Caco-2 (cell line): Measurements from ENCODE around the gene CHST2. TPM values are rescaled to one million over a fixed set of nuclear protein-coding genes. Genes with fewer than 3 reads are reported as not detected.

Experiments
- BruUV-seq: library from RNA; stranded (reverse); fragments of 400-500 nt; replicated peaks from 2 replicates; lab custom pipeline; 2021; lab: Mats Ljungman, UMichigan
- CTCF ChIA-PET: fragments of 300-600 bp; sonication (Branson Sonifier 250); formaldehyde crosslinking; loops from one replicate; lab custom pipeline; 2022; ENCODE audit warnings: antibody characterized with exemption; lab: Charles Lee
- POLR2A ChIA-PET: fragments of 300-600 bp; sonication (Branson Sonifier 250); formaldehyde crosslinking; loops from one replicate; lab custom pipeline; 2022; ENCODE audit warnings: antibody characterized with exemption; lab: Charles Lee
- DNase-seq, 2 experiments: peaks; one replicate each; pipeline versions ENCODE4 v3.0.0 to v3.0.0-alpha.2; 2020 to 2022
- H3K27me3 ChIP-seq: replicated peaks from 2 replicates; pipeline ENCODE4 v1.6.0; 2011; ENCODE audit warnings: low read length; ENCODE audit not compliant: control insufficient read depth, insufficient read depth
- H3K36me3 ChIP-seq: 2 replicates; pipeline ENCODE4 v1.5.1; 2011; ENCODE audit warnings: low read length; ENCODE audit not compliant: control insufficient read depth, insufficient read depth
- H3K4me1 ChIP-seq: fragments of 250-450 bp; sonication (Bioruptor Pico); 2 replicates; pipeline ENCODE4 v1.5.1; 2020; ENCODE audit warnings: mild to moderate bottlenecking
- H3K4me3 ChIP-seq: 2 replicates; pipeline ENCODE4 v1.5.1; 2011; ENCODE audit warnings: low read depth, mild to moderate bottlenecking, control low read depth, low read length
- H3K9me3 ChIP-seq: fragments of 250-450 bp; sonication (Bioruptor Pico); 2 replicates; pipeline ENCODE4 v1.5.1; 2020; ENCODE audit warnings: mild to moderate bottlenecking, moderate library complexity
- H3K27ac Mint-ChIP-seq: one replicate; pipeline ENCODE4 v1.8.0; 2022; ENCODE audit warnings: mixed read lengths; ENCODE audit not compliant: unreplicated experiment
- H3K27me3 Mint-ChIP-seq: one replicate; pipeline ENCODE4 v1.8.0; 2022; ENCODE audit warnings: mixed read lengths; ENCODE audit not compliant: insufficient read depth, unreplicated experiment
- H3K36me3 Mint-ChIP-seq: one replicate; pipeline ENCODE4 v1.8.0; 2022; ENCODE audit warnings: mild to moderate bottlenecking, mixed read lengths; ENCODE audit not compliant: insufficient read depth, unreplicated experiment
- H3K4me1 Mint-ChIP-seq: one replicate; pipeline ENCODE4 v1.8.0; 2022; ENCODE audit warnings: low read depth, mixed read lengths; ENCODE audit not compliant: unreplicated experiment
- H3K4me3 Mint-ChIP-seq: one replicate; pipeline ENCODE4 v1.8.0; 2022; ENCODE audit warnings: mild to moderate bottlenecking, moderate library complexity, mixed read lengths; ENCODE audit not compliant: unreplicated experiment
- H3K9me3 Mint-ChIP-seq: one replicate; pipeline ENCODE4 v1.8.0; 2022; ENCODE audit warnings: mixed read lengths; ENCODE audit not compliant: unreplicated experiment
- intact Hi-C: fragments of 100-400 bp; cut with micrococcal nuclease; formaldehyde crosslinking; loops from one replicate; pipeline ENCODE4 v1.10.0; 2022; ENCODE audit not compliant: unreplicated experiment
- total RNA-seq: library from RNA; stranded (reverse); gene quantifications from 2 replicates; pipeline ENCODE4 v1.2.3, GENCODE V29; 2022
- TF ChIP-seq, protein P1 (sequence below), 2 experiments: fragments of 200-600 bp in 1 of 2; IDR thresholded peaks; 1 replicate in 1 of 2; 2 replicates in 1 of 2; pipeline versions ENCODE4 v1.5.1 to v1.8.0; 2011 to 2022; ENCODE audit warnings: antibody characterized with exemption in 1 of 2, control low read depth in 1 of 2, inconsistent platforms in 1 of 2, low read depth in 1 of 2, low read length in 1 of 2, mild to moderate bottlenecking in 1 of 2, moderate library complexity in 1 of 2; ENCODE audit not compliant: insufficient read depth in 1 of 2, severe bottlenecking in 1 of 2, unreplicated experiment in 1 of 2

CHST2 gene
- total RNA-seq, 1 experiment from 2014 or later = not detected

- no peak for DNase-seq
- Mint-ChIP-seq H3K4me1 (no peaks in the 10 kb centered on the region), H3K27me3 (peaks cover 14% of the 10 kb centered on the region), H3K27ac (no peak overlapping the region), H3K9me3 (no peaks in the 10 kb centered on the region), H3K36me3 (no peaks in the 10 kb centered on the region), H3K4me3 (no peak overlapping the region)
- Histone ChIP-seq H3K27me3 (no peaks in the 10 kb centered on the region), H3K4me3 (no peak overlapping the region), H3K9me3 (no peaks in the 10 kb centered on the region), H3K36me3 (no peaks in the 10 kb centered on the region), H3K4me1 (no peaks in the 10 kb centered on the region)
- BruUV-seq = no TSS peak
- ChIA-PET CTCF (no interaction called here), POLR2A (no interaction called here)
- TF ChIP-seq, protein P1, sequence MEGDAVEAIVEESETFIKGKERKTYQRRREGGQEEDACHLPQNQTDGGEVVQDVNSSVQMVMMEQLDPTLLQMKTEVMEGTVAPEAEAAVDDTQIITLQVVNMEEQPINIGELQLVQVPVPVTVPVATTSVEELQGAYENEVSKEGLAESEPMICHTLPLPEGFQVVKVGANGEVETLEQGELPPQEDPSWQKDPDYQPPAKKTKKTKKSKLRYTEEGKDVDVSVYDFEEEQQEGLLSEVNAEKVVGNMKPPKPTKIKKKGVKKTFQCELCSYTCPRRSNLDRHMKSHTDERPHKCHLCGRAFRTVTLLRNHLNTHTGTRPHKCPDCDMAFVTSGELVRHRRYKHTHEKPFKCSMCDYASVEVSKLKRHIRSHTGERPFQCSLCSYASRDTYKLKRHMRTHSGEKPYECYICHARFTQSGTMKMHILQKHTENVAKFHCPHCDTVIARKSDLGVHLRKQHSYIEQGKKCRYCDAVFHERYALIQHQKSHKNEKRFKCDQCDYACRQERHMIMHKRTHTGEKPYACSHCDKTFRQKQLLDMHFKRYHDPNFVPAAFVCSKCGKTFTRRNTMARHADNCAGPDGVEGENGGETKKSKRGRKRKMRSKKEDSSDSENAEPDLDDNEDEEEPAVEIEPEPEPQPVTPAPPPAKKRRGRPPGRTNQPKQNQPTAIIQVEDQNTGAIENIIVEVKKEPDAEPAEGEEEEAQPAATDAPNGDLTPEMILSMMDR (IDR thresholded peaks at IDR 0.05; ENCODE audit: insufficient read depth in 1 of 2, low read depth in 1 of 2, low read length in 1 of 2, severe bottlenecking in 1 of 2, unreplicated experiment in 1 of 2) = no peak
- intact Hi-C loops = no loop called here
These were observed 14.9 kb downstream of the CHST2 start for GRCh38 chr3:143134471-143134870.

DNA sequence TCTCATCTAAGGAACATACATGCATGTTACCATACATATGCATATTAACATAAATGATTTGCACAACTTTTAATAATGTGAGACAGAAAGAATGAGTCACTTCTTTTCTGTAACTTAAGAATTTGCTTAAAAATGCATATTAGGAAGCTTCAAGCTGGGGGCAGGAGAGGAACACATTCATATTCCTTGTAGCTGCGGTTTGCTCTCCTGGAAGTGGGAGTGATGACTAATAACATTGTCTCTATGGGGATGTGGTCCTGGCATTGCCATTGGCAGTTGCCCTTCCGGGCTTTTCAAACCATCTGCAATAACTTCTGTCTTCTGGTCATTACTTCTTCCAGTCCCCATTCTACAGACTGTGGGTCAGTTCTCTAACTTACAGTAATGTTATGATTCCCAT lies 15.6 kb downstream of the CHST2 start:
- DNase-seq = no peak
- POLR2A ChIA-PET = no interaction called here

DNA sequence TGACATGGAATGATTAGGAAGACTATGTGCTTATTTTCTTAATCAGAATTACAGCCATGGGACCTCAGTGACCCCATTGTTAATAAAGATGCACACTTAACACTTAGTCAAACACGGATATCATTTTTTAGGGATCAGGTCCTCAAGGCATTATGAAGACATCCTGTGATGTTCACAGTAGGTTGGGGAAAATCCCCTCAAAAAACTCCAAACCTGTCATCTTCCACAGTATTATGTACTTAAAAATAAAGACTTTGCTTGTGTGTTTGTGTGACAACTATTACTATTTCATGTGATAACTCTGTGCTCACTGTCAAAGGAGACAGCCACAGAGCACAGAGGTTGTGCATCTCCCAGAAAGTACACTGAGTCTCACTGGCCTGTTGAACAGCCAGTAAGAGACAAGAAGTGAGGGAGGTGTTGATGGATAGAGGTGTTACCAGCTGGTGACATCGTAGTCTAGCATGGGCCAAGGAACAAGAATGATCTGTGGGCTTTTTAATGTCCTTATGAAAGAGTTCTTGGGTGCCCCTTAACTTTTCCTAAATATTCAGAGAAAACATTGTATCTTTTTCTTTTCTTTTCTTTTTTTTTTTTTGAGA lies 18.0 kb downstream of the CHST2 start:
- Histone ChIP-seq H3K27me3 (no peaks in the 10 kb centered on the region), H3K9me3 (no peaks in the 10 kb centered on the region), H3K36me3 (no peaks in the 10 kb centered on the region), H3K4me1 (no peaks in the 10 kb centered on the region), H3K4me3 (no peak overlapping the region)
- Mint-ChIP-seq H3K27ac (no peak overlapping the region), H3K4me3 (no peak overlapping the region), H3K9me3 (no peaks in the 10 kb centered on the region), H3K27me3 (peaks cover 9% of the 10 kb centered on the region), H3K36me3 (no peaks in the 10 kb centered on the region), H3K4me1 (no peaks in the 10 kb centered on the region)
- CTCF ChIA-PET = no interaction called here
- intact Hi-C loops = no loop called here
- TF ChIP-seq, protein P1 (IDR thresholded peaks at IDR 0.05; ENCODE audit: insufficient read depth in 1 of 2, low read depth in 1 of 2, low read length in 1 of 2, severe bottlenecking in 1 of 2, unreplicated experiment in 1 of 2) = no peak
- POLR2A ChIA-PET = no interaction called here
- no TSS peak for BruUV-seq
- no peak for DNase-seq

More for the DNA sequence above, 15.6 kb downstream of the CHST2 start:
- Mint-ChIP-seq H3K27me3 (peaks cover 12% of the 10 kb centered on the region), H3K9me3 (no peaks in the 10 kb centered on the region), H3K4me1 (no peaks in the 10 kb centered on the region), H3K27ac (no peak overlapping the region), H3K4me3 (no peak overlapping the region), H3K36me3 (no peaks in the 10 kb centered on the region)
- intact Hi-C loops = no loop called here
- no TSS peak for BruUV-seq
- Histone ChIP-seq H3K36me3 (no peaks in the 10 kb centered on the region), H3K4me1 (no peaks in the 10 kb centered on the region), H3K4me3 (no peak overlapping the region), H3K27me3 (no peaks in the 10 kb centered on the region), H3K9me3 (no peaks in the 10 kb centered on the region)
- TF ChIP-seq, protein P1 (IDR thresholded peaks at IDR 0.05; ENCODE audit: insufficient read depth in 1 of 2, low read depth in 1 of 2, low read length in 1 of 2, severe bottlenecking in 1 of 2, unreplicated experiment in 1 of 2) = no peak
- CTCF ChIA-PET = no interaction called here
